ENCODE measurements around the gene LRRC49. TPM values are rescaled to one million over a fixed set of nuclear protein-coding genes. Genes with fewer than 3 reads are reported as not detected.
A peak's percentile ranks its signal among the peaks of the same experiment; 100 is the strongest.
"Not testable (repeated sequence)": the region's sequence is repeated elsewhere in the genome, so short reads cannot be mapped to it uniquely, and the experiment has no call there.

The LRRC49 gene
- total RNA-seq, 1 donor, result 14.2 TPM

DNA sequence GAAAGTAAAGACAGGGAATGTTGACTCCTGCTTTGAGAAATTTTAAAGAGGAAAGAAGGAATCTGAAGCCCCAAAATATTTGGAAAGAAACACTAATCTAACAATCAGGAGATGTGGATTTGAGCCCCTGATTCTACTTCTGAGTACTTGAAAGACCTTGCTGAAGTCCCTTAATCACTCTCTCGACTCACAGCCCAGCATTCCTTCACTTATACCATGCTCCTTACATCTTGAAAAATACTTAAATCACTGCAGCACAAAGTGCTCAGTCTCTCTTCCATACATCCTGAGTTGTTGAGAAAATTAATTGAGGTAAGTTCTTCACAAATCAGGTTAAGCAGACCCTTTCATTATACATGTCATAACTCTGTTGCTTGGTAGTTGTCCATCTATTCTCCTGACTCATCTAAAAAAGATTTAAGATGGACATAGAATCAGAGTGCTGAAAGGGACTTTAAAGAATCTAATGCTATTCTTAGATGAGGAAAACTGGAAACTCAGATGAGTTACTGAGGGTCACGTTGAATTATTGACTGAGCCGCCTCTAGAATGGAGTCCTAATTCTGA, 149.8 kb downstream of the LRRC49 start:
- TF ChIP-seq, protein P1, sequence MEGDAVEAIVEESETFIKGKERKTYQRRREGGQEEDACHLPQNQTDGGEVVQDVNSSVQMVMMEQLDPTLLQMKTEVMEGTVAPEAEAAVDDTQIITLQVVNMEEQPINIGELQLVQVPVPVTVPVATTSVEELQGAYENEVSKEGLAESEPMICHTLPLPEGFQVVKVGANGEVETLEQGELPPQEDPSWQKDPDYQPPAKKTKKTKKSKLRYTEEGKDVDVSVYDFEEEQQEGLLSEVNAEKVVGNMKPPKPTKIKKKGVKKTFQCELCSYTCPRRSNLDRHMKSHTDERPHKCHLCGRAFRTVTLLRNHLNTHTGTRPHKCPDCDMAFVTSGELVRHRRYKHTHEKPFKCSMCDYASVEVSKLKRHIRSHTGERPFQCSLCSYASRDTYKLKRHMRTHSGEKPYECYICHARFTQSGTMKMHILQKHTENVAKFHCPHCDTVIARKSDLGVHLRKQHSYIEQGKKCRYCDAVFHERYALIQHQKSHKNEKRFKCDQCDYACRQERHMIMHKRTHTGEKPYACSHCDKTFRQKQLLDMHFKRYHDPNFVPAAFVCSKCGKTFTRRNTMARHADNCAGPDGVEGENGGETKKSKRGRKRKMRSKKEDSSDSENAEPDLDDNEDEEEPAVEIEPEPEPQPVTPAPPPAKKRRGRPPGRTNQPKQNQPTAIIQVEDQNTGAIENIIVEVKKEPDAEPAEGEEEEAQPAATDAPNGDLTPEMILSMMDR (IDR thresholded peaks at IDR 0.05; ENCODE audit: insufficient read depth, low read depth, low read length), result no peak
- DNase-seq (ENCODE audit: low read depth), result no peak
- H3K4me3 ChIP-seq (ENCODE audit: low read depth, low read length), result no peak overlapping the region

DNA sequence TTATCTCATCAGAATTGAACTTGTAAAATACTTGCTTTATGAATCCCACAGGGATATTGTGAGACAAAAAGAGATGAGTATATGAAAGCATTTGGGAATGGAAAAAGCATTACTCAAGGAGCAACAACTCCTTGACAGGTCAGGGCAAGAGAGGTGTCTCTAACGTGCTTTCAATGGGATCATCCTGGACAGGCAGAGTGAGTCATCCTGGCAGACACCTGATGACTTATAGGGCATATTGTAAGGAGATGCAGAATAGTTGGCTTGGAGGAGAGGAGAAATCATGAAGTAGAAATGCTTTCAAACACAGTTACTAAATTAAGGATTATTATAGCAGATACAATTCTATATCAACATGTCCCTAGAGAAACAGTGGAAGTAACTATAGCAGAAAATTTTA, 150.7 kb downstream of the LRRC49 start:
- DNase-seq (ENCODE audit: low read depth), result no peak
- TF ChIP-seq, protein P1 (IDR thresholded peaks at IDR 0.05; ENCODE audit: insufficient read depth, low read depth, low read length), result no peak
- H3K4me3 ChIP-seq (ENCODE audit: low read depth, low read length), result no peak overlapping the region

DNA sequence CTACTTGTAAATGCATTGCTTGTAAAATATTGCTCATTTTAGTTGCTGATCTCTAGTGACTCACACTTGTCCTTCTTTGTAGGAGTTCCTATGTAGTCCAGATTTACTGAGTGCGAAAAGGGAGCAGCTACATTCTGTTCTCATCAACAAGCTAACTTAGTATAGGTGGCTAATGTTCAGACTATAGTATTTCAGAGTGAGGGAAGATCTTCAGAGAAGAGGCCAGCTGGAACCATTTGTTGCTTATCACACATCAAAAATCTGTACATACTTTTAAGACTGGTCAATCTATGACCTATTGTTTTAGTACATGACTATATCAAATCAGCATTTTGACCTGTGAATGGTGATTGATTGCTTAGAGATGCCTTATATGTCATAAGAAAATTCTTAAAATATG, 151.4 kb downstream of the LRRC49 start:
- H3K4me3 ChIP-seq (ENCODE audit: low read depth, low read length), result no peak overlapping the region
- TF ChIP-seq, protein P1 (IDR thresholded peaks at IDR 0.05; ENCODE audit: insufficient read depth, low read depth, low read length), result no peak
- no peak for DNase-seq (ENCODE audit: low read depth)

DNA sequence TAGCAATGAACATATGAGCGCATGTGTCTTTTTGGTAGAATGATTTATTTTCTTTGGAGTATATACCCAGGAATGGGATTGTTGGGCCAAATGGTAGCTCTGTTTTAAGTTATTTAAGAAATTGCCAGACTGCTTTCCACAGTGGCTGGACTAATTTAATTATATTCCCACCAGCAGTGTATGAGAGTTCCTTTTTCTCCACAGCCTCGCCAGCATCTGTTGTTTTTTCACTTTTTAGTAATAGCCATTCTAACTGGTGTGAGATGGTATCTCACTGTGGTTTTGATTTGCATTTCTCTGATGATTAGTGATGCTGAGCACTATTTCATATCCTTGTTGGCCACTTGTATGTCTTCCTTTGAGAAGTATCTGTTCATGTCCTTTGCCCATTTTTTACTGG, 153.5 kb downstream of the LRRC49 start:
- not testable (repeated sequence) for H3K4me3 ChIP-seq (ENCODE audit: low read depth, low read length); DNase-seq (ENCODE audit: low read depth)

- no peak overlapping the region for H3K4me3 ChIP-seq (ENCODE audit: low read depth, low read length)
- DNase-seq (ENCODE audit: low read depth), result peak; percentile 84
- TF ChIP-seq, protein P1 (IDR thresholded peaks at IDR 0.05; ENCODE audit: insufficient read depth, low read depth, low read length), result no peak
Measured at GRCh38 chr15:71048913-71049675, 156.5 kb downstream of the LRRC49 start.

- DNase-seq (ENCODE audit: low read depth), result no peak
- H3K4me3 ChIP-seq (ENCODE audit: low read depth, low read length), result no peak overlapping the region
- TF ChIP-seq, protein P1 (IDR thresholded peaks at IDR 0.05; ENCODE audit: insufficient read depth, low read depth, low read length), result no peak
Measured at GRCh38 chr15:71049706-71050422, 157.2 kb downstream of the LRRC49 start.

GRCh38 chr15:71050461-71050860, 157.8 kb downstream of the LRRC49 start:
- TF ChIP-seq, protein P1 (IDR thresholded peaks at IDR 0.05; ENCODE audit: insufficient read depth, low read depth, low read length), result no peak
- H3K4me3 ChIP-seq (ENCODE audit: low read depth, low read length), result no peak overlapping the region
- no peak for DNase-seq (ENCODE audit: low read depth)

Measured in fibroblast of villous mesenchyme (primary cell).